Measurements from ENCODE around the gene NT5DC4.

The NT5DC4 gene

GRCh38 chr2:112757265-112757664, 36.4 kb downstream of the NT5DC4 start:
- no peak for ATAC-seq

- ATAC-seq = no peak
Measured at GRCh38 chr2:112758711-112759110, 37.9 kb downstream of the NT5DC4 start.

- no peak for ATAC-seq
Measured at GRCh38 chr2:112760149-112760548, 39.3 kb downstream of the NT5DC4 start.

GRCh38 chr2:112762276-112762675, 41.5 kb downstream of the NT5DC4 start:
- no peak for ATAC-seq

GRCh38 chr2:112764071-112765044, 43.5 kb downstream of the NT5DC4 start, which contains the start of gene CKAP2L:
Gene CKAP2L (minus strand): TSS chr2:112764609. CDS start chr2:112764598, 11 bp downstream.
- ATAC-seq = peak; percentile 98

GRCh38 chr2:112765251-112765650, 44.4 kb downstream of the NT5DC4 start:
- no peak for ATAC-seq

GRCh38 chr2:112767693-112768330, 47.0 kb downstream of the NT5DC4 start:
- peak in 1 of 2 donors; percentile 18 for ATAC-seq

GRCh38 chr2:112768432-112768831, 47.6 kb downstream of the NT5DC4 start:
- ATAC-seq = no peak

- no peak for ATAC-seq
Measured at GRCh38 chr2:112772322-112772721, 51.5 kb downstream of the NT5DC4 start.

- ATAC-seq = no peak
Measured at GRCh38 chr2:112772911-112773475, 52.2 kb downstream of the NT5DC4 start.

- no peak for ATAC-seq
Measured at GRCh38 chr2:112773556-112773955, 52.7 kb downstream of the NT5DC4 start.

GRCh38 chr2:112774536-112775285, 53.9 kb downstream of the NT5DC4 start:
- no peak for ATAC-seq

- no peak for ATAC-seq
Measured at GRCh38 chr2:112776113-112776512, 55.3 kb downstream of the NT5DC4 start.

GRCh38 chr2:112777036-112777435, 56.2 kb downstream of the NT5DC4 start:
- no peak for ATAC-seq

GRCh38 chr2:112779598-112779997, 58.8 kb downstream of the NT5DC4 start:
- no peak for ATAC-seq

- ATAC-seq = no peak
Measured at GRCh38 chr2:112782234-112782799, 61.5 kb downstream of the NT5DC4 start.

GRCh38 chr2:112783187-112783714, 62.4 kb downstream of the NT5DC4 start:
- ATAC-seq = no peak

GRCh38 chr2:112784199-112785189, 63.7 kb downstream of the NT5DC4 start, which contains the start of gene IL1A:
Gene IL1A (minus strand): TSS chr2:112784493. CDS start chr2:112783770, 723 bp downstream.
- ATAC-seq = peak; percentile 82 to 83

GRCh38 chr2:112787294-112787693, 66.5 kb downstream of the NT5DC4 start:
- ATAC-seq = no peak

GRCh38 chr2:112787729-112788393, 67.0 kb downstream of the NT5DC4 start:
- ATAC-seq = no peak

All from activated CD4-positive, CD25-positive, alpha-beta regulatory T cell treated with anti-CD3 and anti-CD28 coated beads, Interleukin-2, amount 50 U/mL, for 24 hours (primary cell).